Upper lobe of left lung (tissue), 6 donors: ENCODE results near the gene ANGPT4. TPM values are rescaled to one million over a fixed set of nuclear protein-coding genes. Genes with fewer than 3 reads are reported as not detected.

Experiments
- ATAC-seq, 2 donors: fragments of 200-7000 bp; cut with Tn5 transposase; one replicate each; pipeline ENCODE4 v1.9.1; 2022; ENCODE audit warnings: mild to moderate bottlenecking in 2 of 2, moderate library complexity in 2 of 2; ENCODE audit not compliant: low FRiP score in 2 of 2
- DNase-seq, 2 donors: peaks; one replicate each; pipeline ENCODE4 v3.0.0-alpha.2; 2019 to 2020
- H3K27ac ChIP-seq, 4 donors: fragments of 200-600 bp; sonication (generic); one replicate each; pipeline ENCODE4 v1.5.1; 2016 to 2019
- H3K27me3 ChIP-seq, 4 donors: fragments of 200-600 bp; sonication (generic); one replicate each; pipeline ENCODE4 v1.5.1; 2017 to 2019
- H3K36me3 ChIP-seq, 4 donors: fragments of 200-600 bp; sonication (generic); one replicate each; pipeline ENCODE4 v1.5.1; 2016 to 2019
- H3K4me1 ChIP-seq, 4 donors: fragments of 200-600 bp; sonication (generic); one replicate each; pipeline ENCODE4 v1.5.1; 2018 to 2019
- H3K4me3 ChIP-seq, 4 donors: fragments of 200-600 bp; sonication (generic); one replicate each; pipeline ENCODE4 v1.5.1; 2017 to 2019; ENCODE audit warnings: mild to moderate bottlenecking in 2 of 4, moderate library complexity in 1 of 4
- H3K9me3 ChIP-seq, 4 donors: fragments of 200-600 bp; sonication (generic); one replicate each; pipeline ENCODE4 v1.5.1; 2018 to 2019
- EP300 ChIP-seq, 4 donors: sonication (generic); formaldehyde crosslinking; IDR thresholded peaks; one replicate each; pipeline ENCODE4 v1.5.1; 2017; ENCODE audit warnings: antibody characterized with exemption in 4 of 4, control low read depth in 2 of 4
- POLR2A ChIP-seq, 4 donors: fragments of 450-650 bp; IDR thresholded peaks; one replicate each; pipeline ENCODE4 v1.5.1; 2016 to 2017; ENCODE audit warnings: antibody characterized with exemption in 4 of 4, mild to moderate bottlenecking in 2 of 4
- POLR2AphosphoS5 ChIP-seq, 2 donors: sonication (generic); formaldehyde crosslinking; IDR thresholded peaks; one replicate each; pipeline ENCODE4 v1.5.1; 2017; ENCODE audit warnings: antibody characterized with exemption in 2 of 2
- WGBS, 2 donors: methylation state at CpG; one replicate each; pipeline ENCODE4 v1.1.5; 2017 to 2018; 5-methylcytosine and 5-hydroxymethylcytosine counted together
- total RNA-seq, 6 donors: library from RNA; depleted of rRNA in 4 of 6; stranded (reverse); fragments of >200 nt in 4 of 6; gene quantifications; one replicate each; pipeline versions ENCODE4 v1.1.0 to v1.2.1, GENCODE V29; 2016 to 2021
- TF ChIP-seq, protein P1 (sequence below), 6 experiments: fragments of 450-650 bp in 4 of 6; fragments of 200-600 bp in 2 of 6; sonication (generic) in 2 of 6; IDR thresholded peaks; one replicate each; pipeline ENCODE4 v1.5.1; 2016 to 2019; ENCODE audit warnings: antibody characterized with exemption in 6 of 6
- donor health status: DM: no; HTN: no; CAD: no; lungs with moderate emphysema.
- donor health status: DM: no; HTN: yes; CAD: no; lungs with severe emphysema.

The ANGPT4 gene
- total RNA-seq, 6 donors from 2014 or later, result 0.39 to 3.0 (median 1.4) TPM

DNA sequence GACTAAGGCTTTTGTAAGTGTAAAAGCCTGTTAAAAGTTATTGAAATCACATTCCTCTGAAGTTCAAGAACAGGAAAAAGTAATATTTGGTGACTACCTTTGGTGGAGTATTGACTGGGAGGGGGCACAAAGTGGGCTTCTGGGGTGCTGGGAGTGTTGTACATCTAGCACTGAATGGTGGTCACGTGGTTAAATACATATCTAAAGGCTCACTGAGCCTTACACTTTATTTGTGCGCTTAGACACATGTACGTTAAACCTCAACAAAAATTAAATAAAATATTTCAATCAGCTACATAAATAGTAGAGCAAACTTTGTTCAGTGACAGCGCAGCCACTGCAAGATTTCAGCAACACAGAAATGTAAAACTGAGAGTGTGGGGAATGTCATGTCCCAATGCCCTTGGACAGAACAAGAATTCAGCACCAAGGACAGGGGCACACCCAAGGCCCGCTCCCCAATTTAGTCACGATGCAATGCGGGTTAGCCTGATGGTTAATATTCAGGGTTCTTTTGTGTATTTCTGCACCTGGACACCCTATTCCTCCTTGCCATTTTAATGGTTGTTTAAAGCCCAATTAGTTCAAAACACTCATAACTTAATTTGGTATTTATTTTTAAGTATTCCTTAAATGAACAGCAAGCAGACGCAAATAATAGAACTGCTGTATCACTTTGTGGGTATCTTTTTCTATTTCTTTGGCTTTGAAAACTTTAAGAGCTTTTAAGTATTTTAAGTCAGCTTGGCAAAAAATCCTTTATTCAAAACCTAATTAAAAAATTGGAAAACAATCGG is 37.4 kb downstream of the ANGPT4 start:
- WGBS, 2 donors, result 58 to 60% methylated on average over 9 of the region's 9 CpGs
- Histone ChIP-seq H3K27me3 (no peaks in the 10 kb centered on the region), H3K4me1 (peaks cover 0 to 3% (median 0%) of the 10 kb centered on the region in 4 donors), H3K9me3 (no peaks in the 10 kb centered on the region), H3K4me3 (no peak overlapping the region), H3K36me3 (no peaks in the 10 kb centered on the region), H3K27ac (no peak overlapping the region)
- TF ChIP-seq, protein P1, sequence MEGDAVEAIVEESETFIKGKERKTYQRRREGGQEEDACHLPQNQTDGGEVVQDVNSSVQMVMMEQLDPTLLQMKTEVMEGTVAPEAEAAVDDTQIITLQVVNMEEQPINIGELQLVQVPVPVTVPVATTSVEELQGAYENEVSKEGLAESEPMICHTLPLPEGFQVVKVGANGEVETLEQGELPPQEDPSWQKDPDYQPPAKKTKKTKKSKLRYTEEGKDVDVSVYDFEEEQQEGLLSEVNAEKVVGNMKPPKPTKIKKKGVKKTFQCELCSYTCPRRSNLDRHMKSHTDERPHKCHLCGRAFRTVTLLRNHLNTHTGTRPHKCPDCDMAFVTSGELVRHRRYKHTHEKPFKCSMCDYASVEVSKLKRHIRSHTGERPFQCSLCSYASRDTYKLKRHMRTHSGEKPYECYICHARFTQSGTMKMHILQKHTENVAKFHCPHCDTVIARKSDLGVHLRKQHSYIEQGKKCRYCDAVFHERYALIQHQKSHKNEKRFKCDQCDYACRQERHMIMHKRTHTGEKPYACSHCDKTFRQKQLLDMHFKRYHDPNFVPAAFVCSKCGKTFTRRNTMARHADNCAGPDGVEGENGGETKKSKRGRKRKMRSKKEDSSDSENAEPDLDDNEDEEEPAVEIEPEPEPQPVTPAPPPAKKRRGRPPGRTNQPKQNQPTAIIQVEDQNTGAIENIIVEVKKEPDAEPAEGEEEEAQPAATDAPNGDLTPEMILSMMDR (IDR thresholded peaks at IDR 0.05), result no peak
- TF ChIP-seq POLR2A (IDR thresholded peaks at IDR 0.05) (no peak), POLR2AphosphoS5 (IDR thresholded peaks at IDR 0.05) (no peak), EP300 (IDR thresholded peaks at IDR 0.05) (no peak)
- no peak for DNase-seq
- no peak for ATAC-seq

DNA sequence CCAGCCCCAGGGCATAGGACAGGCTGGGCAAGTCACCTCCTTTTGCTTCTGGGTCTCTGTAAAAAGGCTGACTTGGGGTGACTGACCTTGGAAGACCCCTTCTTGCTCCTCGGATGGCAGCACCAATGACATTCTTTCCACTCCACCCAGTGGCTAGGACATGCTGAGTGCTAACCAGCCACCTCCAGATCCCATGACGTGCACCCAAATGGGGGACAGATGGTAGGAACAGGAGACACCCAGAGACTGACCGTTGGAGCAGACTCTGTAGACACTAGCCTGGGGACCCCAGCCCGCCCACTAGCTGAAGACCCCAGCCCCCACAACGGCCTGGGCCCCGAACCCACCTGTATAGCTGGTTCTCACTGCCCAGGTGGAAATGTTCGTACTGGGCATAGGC is 38.3 kb downstream of the ANGPT4 start:
- no peaks in the 10 kb centered on the region for H3K36me3 ChIP-seq
- no peak overlapping the region for H3K4me3 ChIP-seq
- no peak for ATAC-seq
- no peak for TF ChIP-seq EP300 (IDR thresholded peaks at IDR 0.05)
- no peak for TF ChIP-seq POLR2A (IDR thresholded peaks at IDR 0.05)
- no peak for TF ChIP-seq POLR2AphosphoS5 (IDR thresholded peaks at IDR 0.05)
- TF ChIP-seq, protein P1 (IDR thresholded peaks at IDR 0.05), result no peak
- WGBS, 2 donors, result 60 to 90% methylated on average over 1 to 7 of the region's 7 CpGs
- no peaks in the 10 kb centered on the region for H3K9me3 ChIP-seq
- no peaks in the 10 kb centered on the region for H3K27me3 ChIP-seq
- DNase-seq, result no peak
- H3K27ac ChIP-seq, result no peak overlapping the region
- H3K4me1 ChIP-seq, result peaks cover 0 to 3% (median 0%) of the 10 kb centered on the region in 4 donors

DNA sequence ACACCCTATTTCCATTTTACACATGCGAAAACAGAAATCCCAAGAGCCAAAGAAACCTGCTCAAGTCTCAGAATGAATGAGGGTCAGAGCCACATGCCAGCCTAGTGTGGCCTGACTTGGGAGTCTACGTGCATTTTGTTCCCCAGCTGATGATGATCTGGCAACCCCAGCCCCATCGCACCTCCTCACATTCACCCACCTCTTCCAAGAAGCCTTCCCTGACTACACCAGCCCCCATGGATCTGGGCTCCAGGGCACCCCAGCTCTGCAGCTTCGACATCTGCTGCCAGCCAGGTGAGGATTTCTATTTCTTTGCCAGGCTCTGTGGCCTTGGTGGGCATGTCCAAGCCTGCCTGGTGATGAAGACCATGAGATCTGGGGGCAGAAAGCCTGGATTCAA is 41.0 kb downstream of the ANGPT4 start:
- Histone ChIP-seq H3K9me3 (no peaks in the 10 kb centered on the region), H3K4me1 (no peaks in the 10 kb centered on the region), H3K27ac (no peak overlapping the region), H3K36me3 (no peaks in the 10 kb centered on the region), H3K4me3 (no peak overlapping the region), H3K27me3 (no peaks in the 10 kb centered on the region)
- no peak for ATAC-seq
- WGBS, 2 donors, result 89% methylated on average over 4 of the region's 4 CpGs
- no peak for DNase-seq
- TF ChIP-seq EP300 (IDR thresholded peaks at IDR 0.05) (no peak), POLR2AphosphoS5 (IDR thresholded peaks at IDR 0.05) (no peak), POLR2A (IDR thresholded peaks at IDR 0.05) (no peak)
- TF ChIP-seq, protein P1 (IDR thresholded peaks at IDR 0.05), result no peak

DNA sequence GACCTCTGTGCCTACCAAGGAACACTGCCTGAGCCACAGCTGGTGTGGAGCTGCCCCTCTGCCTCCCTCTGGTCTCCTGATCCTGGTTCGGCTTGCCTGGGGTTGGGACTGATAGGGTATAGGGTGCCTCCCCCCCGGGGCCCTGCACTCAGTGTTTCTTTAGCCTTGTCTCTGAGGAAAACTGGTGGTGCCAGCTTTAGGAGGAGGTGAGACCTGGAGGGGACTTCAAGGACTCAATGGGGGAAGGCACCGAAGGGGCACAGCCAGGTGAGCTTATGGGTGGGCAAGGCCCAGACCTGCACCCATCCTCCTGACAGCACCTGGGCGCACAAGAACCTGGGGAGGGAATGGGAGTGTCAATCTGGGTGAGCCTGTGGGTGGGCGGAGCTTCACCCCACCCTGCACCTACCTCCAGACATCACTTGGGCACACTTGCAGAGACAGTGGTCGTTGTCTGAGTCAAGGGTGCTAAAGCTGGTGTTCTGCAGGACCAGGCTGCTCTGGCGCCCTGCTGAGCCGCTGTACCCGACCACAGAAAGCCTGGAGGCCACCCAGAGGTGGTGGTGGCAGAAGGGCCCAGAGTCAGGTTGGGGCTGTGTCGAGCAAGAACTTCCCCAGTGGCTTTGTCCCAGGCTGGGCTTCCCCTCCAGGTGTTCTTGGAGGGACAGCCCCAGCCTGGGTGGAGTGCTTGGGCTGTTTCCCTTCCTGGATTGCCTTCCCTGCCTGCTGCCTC is 42.1 kb downstream of the ANGPT4 start:
- DNase-seq (peak in 1 of 2 donors; percentile 49), ATAC-seq (no peak)
- TF ChIP-seq POLR2AphosphoS5 (IDR thresholded peaks at IDR 0.05) (no peak), EP300 (IDR thresholded peaks at IDR 0.05) (no peak), POLR2A (IDR thresholded peaks at IDR 0.05) (no peak)
- TF ChIP-seq, protein P1 (IDR thresholded peaks at IDR 0.05), result no peak
- Histone ChIP-seq H3K27me3 (no peaks in the 10 kb centered on the region), H3K4me1 (no peaks in the 10 kb centered on the region), H3K9me3 (no peaks in the 10 kb centered on the region), H3K27ac (no peak overlapping the region), H3K36me3 (no peaks in the 10 kb centered on the region), H3K4me3 (no peak overlapping the region)
- WGBS, 2 donors, result 74 to 81% methylated on average over 8 of the region's 10 CpGs
